ENCODE results near the gene ITGA11.

ITGA11 gene

GRCh38 chr15:68389936-68390817 lies 41.8 kb downstream of the ITGA11 start:
- peak; percentile 3 for DNase-seq

DNA sequence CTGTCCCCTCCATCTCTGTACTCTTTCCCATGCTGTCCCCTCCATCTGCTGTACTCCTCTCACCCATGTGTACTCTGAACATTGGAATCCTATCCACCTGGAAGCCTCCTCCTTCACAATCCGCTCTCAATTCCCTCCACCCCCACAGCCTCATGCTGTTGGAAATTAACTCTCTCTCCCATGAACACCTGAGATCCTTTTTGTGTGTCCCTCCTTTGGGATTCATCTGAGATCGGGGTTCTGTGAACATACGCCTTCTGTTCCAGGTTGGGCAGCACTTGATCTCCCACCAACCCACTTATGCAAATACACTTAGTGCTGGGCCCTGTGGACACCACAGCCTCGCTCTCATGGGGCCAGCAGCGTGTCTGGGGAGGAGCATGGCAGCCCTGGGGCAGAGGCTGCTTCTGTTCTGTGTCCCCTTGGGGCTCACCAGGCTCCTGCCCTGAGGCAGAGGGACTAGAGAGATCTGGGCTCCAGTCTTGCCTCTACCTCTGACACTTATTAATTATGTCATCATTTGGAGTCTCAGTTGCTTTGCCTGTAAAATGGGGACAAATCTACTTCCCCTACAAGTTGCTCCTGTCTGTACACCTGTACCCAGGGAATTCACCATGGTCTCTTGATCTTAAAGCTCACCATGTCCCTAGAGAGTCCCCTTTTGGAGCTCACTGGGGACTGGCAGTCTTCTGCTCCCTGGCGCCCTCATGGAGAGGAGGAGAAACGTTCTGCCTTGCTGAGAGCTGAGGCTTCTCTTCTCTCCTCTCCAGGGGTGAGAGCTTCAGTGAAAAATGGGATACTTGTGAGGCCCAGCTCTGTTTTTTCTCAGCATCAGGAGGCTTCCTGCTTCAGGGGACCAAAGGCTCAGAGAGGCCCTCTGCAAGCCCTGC lies 42.7 kb downstream of the ITGA11 start:
- peak; percentile 9 for DNase-seq

DNA sequence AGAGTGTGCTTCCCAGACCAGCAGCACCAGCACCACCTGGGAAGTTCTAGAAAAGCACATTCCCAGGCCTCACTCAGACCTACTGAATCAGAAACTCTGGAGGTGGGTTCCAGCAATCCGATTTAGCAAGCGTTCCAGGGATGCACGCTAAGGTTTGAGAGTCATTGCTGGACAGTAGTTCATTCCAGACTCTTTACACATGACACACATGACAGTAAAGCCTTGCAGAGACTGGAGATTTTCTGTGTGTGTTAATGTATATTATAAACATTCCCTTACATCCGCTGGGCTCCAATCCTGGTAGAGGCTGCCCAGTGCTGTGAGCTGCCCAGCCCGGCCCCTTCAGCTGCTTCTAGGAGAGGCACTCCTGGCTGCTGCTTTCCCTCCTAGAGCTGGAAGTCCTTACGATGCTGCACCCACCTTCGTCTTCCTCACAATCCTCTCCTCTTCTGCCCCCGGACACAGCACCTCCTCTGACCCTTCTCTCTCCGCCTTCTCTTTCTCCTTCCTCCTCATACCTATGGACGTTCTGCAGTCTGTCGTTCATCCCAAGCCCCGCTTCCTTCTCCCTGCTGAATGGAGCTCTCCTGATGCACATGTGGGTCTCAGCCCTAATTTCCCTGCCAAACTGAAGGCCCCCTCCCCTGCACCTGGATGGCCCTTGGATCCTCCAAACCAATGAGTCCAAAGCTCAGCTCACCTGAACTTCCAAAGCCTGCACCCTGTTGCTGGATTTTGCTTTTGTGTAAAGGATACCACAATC lies 44.4 kb downstream of the ITGA11 start:
- no peak for DNase-seq

DNA sequence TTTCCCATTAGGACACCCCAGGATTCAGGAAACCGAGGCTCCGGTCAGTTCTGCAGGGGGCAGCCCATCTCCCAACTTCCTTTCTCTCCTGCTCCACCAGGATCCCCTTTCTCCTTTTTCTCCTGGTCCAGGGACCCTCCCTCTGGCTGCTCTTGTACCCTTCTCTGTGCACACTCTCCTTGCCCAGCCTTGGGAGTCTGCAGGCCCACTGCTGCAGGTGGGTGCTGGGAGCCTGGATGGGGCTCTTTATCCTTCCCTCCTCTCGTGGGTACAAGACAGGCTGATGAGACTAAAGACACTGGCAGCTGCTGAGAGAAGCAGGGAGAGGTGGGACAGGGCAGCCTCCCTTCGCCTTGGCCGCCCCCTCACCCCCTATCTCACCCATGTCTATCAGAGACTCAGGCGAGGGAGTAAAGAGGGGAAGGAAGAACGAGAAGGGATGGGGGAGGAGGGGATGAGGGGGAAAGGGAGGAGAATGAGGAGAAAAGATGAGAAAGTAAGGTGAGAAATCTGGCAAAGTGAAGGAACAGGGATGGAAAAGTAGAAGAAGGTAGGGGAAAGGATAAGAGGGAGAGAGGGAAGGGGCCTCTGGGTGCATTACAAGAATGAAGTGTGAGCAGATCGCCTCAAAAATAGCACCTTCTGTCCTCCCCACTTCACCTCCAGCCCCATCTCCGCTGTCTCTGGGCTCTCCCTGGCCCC lies 45.2 kb downstream of the ITGA11 start:
- DNase-seq = no peak

DNA sequence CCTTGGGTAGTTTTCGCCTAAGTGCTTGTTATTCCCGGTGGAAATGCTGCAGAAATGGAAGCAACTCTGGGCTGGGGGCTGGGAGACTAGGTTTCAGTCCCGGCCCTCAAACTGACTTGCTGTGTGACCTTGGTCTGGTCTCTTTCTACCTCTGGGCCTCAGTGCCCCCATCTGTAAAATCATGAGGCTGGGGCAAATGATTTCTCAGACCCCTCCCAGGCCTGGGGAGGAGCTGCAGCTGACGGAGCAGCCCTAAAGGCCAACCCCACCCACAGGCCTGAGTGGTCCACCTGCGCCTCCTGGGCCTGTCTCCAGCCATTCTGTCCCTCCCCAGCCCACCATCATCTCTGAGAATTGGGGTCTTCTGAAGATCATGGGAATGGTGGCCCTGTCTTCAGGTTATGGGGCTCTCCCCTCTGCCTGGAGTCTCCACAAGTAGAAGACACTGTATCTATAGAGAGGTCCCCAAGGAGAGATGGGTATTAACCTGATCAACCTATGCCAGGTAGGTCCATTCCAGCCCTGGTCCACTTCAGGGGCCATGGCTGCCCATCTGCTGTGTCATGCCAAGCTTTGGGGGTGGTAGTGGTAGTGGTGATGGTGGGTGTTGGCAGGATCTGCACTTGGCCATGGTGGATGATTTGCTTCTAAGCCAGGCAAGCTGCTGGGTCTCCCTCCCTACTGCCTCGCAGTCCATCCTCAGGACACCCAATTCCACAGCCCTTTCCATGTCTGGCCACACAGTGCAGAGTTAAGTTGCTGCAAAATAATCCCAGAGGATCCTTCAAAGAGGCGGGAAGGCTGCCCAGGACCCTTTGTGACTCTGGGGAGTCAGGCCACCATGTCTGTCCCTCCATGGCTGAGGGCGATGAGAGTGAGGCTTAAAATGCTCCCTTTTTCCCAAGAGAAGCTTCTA lies 46.0 kb downstream of the ITGA11 start:
- DNase-seq = no peak

DNA sequence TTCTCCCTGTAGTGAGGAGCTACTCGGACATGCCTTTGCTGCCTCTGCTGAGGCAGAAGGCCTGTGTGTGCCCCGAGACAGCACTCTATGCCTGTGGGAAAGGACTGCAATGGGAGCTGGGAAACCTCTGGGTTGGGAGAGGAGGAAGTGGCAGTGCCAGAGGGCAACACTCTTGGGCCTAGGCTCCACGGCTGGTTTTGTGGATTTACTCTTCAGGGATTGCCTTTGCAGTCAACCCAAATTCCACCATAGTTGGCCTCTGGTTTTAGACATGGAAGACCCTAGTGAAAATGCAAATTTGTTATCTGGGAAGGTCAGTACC lies 46.8 kb downstream of the ITGA11 start:
- no peak for DNase-seq

- DNase-seq = no peak
Measured at GRCh38 chr15:68384451-68385239, 47.3 kb downstream of the ITGA11 start.

GRCh38 chr15:68383161-68384074 lies 48.5 kb downstream of the ITGA11 start:
- DNase-seq = no peak

GRCh38 chr15:68382286-68383007 lies 49.5 kb downstream of the ITGA11 start:
- no peak for DNase-seq

GRCh38 chr15:68380456-68380855 lies 51.5 kb downstream of the ITGA11 start:
- no peak for DNase-seq

DNA sequence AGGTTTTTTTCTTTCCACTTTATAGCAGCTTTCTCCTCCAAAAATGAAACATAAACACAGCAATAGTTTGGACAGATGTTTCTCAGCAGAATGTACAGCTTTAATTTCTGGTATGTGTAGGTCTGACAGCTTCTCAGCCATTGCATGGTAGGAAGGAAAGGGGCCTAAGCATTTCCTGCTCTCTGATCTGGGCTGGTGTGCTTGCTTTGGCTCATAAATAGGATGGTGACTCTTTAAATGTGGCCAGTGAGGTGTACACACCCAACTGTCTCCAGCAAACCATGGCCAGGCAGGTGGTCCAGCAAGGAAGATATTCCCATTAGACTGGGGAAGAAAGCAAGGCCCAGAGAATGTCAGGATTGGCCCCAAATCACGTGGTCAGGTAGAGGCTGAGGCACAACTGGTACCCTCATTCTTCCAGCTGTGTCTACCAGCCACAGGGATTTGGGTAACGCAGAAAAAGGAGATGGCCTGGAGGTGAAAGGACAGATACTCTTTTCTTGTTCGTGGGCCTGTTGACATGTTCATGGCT lies 52.1 kb downstream of the ITGA11 start:
- DNase-seq = no peak

DNA sequence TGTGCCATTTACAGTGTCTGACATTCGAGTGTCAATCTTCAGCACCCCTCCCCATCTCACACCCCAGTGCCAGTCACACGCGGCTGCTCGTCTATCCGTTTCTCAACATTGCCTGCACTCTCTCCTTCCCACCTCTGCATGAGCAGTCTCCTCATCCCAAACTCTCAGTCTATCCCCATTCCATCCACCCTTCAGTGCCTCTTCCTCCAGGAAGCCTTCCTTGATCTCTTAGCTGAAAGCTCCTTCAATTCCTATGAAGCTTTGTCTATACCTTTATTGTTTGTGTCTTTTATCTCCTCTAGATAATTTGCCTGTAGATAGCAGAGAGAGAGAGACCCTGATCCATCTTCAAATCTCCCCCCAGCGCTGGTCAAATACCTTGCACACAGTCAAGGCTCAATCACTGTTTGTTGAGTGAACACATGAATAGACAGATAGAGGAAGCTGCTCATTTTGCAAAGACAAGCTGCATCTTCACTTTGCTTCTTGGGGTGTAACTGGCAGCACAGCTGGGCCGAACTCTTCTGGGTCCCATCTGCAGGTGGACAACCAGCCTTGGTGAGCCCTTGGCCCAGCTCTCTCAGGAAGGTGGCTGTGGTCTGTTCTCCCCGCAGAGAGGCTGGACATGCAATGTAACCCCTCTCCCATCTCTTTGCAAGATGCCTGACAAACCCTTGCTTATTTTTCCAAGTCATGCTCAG lies 52.8 kb downstream of the ITGA11 start:
- DNase-seq = no peak

- DNase-seq = no peak
Measured at GRCh38 chr15:68378595-68378994, 53.4 kb downstream of the ITGA11 start.

- no peak for DNase-seq
Measured at GRCh38 chr15:68377766-68378165, 54.2 kb downstream of the ITGA11 start.

DNA sequence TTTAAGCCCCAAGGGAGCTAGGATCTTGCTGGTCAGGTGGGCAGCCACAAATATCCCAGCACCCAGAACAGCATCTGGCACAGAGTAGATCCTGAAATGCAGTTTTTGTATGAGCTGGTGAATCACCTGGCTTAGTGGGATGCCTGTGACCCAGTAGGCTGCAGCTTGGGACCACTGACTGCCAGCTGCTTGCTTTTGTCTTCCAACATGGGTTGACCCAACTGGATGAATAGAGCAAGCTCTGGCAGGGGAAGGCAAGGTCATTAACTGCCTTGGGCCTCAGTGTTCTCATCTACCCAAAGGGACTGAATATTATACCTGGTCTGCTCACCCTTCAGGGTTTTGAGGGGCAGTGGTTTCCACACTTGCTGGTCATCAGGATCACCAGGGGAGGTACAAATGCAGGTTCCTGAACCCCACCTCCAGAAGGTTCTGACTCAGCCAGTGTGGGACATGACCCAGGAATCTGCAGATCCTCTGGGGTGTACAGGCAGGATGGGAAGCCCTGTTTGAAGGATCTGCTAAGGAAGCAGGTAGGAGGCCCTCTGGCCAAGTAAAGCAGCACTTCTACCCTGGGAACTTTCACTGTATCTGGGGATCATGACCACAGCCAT lies 55.4 kb downstream of the ITGA11 start:
- DNase-seq = no peak

GRCh38 chr15:68375716-68376220 lies 56.2 kb downstream of the ITGA11 start:
- DNase-seq = no peak

DNA sequence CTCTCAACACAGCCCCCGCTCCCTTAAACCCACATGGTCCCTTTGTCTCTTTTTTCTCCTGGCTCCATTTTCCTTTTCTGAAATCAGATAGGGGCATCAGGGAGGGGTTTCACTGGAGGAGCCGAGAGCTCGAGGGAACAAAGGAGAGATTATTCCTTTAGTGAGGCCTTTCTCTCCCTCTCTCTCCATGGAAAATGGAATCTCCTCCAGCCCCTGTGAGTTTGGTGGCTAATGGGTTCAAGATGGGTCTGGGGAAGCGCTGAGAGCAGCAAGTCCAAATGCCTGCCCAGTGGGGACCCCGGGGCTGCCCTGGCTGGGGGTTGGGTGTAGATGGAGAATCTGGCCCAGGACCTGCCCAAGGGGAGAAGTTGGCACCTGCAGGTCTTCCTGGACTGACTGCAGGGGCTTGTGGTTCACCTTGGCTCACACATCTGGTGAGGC lies 56.8 kb downstream of the ITGA11 start:
- DNase-seq = no peak

All from activated CD4-positive, CD25-positive, alpha-beta regulatory T cell treated with anti-CD3 and anti-CD28 coated beads, Interleukin-2, amount 50 U/mL, for 72 hours (primary cell).